BJ (cell line): Measurements from ENCODE around the gene SPNS1. TPM values are rescaled to one million over a fixed set of nuclear protein-coding genes. Genes with fewer than 3 reads are reported as not detected.

Experiments used
- CTCF ChIA-PET: fragments of 350-600 bp; formaldehyde crosslinking; extraction: SDS; loops from one replicate; lab custom pipeline; 2021; ENCODE audit warnings: antibody characterized with exemption, inconsistent platforms; lab: Yijun Ruan, JAX
- POLR2A ChIA-PET: fragments of 300-600 bp; sonication (Branson Sonifier 250); formaldehyde crosslinking; extraction: SDS; loops from one replicate; lab custom pipeline; 2021; ENCODE audit warnings: antibody characterized with exemption; lab: Charles Lee
- DNase-seq: peaks from one replicate; pipeline ENCODE4 v3.0.0-alpha.2; 2011; ENCODE audit warnings: low read depth
- H3K27me3 ChIP-seq: 2 replicates; pipeline ENCODE4 v1.6.0; 2011; ENCODE audit warnings: low read length; ENCODE audit not compliant: control insufficient read depth, insufficient read depth
- H3K36me3 ChIP-seq: 2 replicates; pipeline ENCODE4 v1.5.1; 2011; ENCODE audit warnings: low read length; ENCODE audit not compliant: control insufficient read depth, insufficient read depth
- H3K4me3 ChIP-seq: 2 replicates; pipeline ENCODE4 v1.5.1; 2011; ENCODE audit warnings: low read depth, mild to moderate bottlenecking, control low read depth, low read length
- CTCF ChIP-seq: IDR thresholded peaks from 2 replicates; pipeline ENCODE4 v1.5.1; 2011; ENCODE audit warnings: low read depth, mild to moderate bottlenecking, control low read depth, inconsistent platforms, low read length, moderate library complexity; ENCODE audit not compliant: insufficient read depth
- polyA plus RNA-seq: library from polyadenylated mRNA; depleted of rRNA; stranded (reverse); fragments of >200 nt; gene quantifications from 2 replicates; pipeline ENCODE4 v1.2.3, GENCODE V29; 2011; rRNA removed

Gene SPNS1
- polyA plus RNA-seq, 1 experiment: 52.7 TPM

GRCh38 chr16:29028457-29029167, 54.0 kb downstream of the SPNS1 start:
- Histone ChIP-seq H3K4me3 (no peak overlapping the region), H3K27me3 (peaks cover 1% of the 10 kb centered on the region; the same call in 1 of the 2 replicates), H3K36me3 (no peaks in the 10 kb centered on the region)
- ChIA-PET CTCF (interaction anchor here (1.0 kb wide), 1 partner anchor 55 kb away, joined by 5 read pairs; the partner anchor contains the start of gene SPNS1), POLR2A (no interaction called here)
- DNase-seq: no peak
- no peak for TF ChIP-seq CTCF

- no peak overlapping the region for H3K4me3 ChIP-seq
- ChIA-PET CTCF (interaction anchor here (1.0 kb wide), 1 partner anchor 55 kb away, joined by 5 read pairs; the partner anchor contains the start of gene SPNS1), POLR2A (interaction anchor here (0.5 kb wide), 1 partner anchor 602 kb away, joined by 4 read pairs; no protein-coding TSS in a partner anchor)
Observed at GRCh38 chr16:29029168-29029994, 54.8 kb downstream of the SPNS1 start.

GRCh38 chr16:29030086-29030840, 55.7 kb downstream of the SPNS1 start:
- DNase-seq: no peak
- TF ChIP-seq CTCF: no peak
- POLR2A ChIA-PET: interaction anchor here (0.5 kb wide), 1 partner anchor 601 kb away, joined by 4 read pairs; no protein-coding TSS in a partner anchor
- no peaks in the 10 kb centered on the region for H3K36me3 ChIP-seq
- H3K4me3 ChIP-seq: no peak overlapping the region
- H3K27me3 ChIP-seq: no peaks in the 10 kb centered on the region; the same call in 1 of the 2 replicates
- CTCF ChIA-PET: no interaction called here

More at GRCh38 chr16:29029168-29029994, 54.8 kb downstream of the SPNS1 start:
- Histone ChIP-seq H3K27me3 (no peaks in the 10 kb centered on the region; the same call in 1 of the 2 replicates), H3K36me3 (no peaks in the 10 kb centered on the region)
- no peak for TF ChIP-seq CTCF
- DNase-seq: peak; percentile 68

Other genes starting within 250 kb of the SPNS1 start
- gene NPIPB9, start 223.0 kb upstream of the SPNS1 start, polyA plus RNA-seq: 0.16 and 0.20 TPM in 2 replicates
- 17.8 and 19.9 TPM in 2 replicates for gene ATXN2L, start 151.8 kb upstream of the SPNS1 start, polyA plus RNA-seq
- 77.2 and 118 TPM in 2 replicates for gene TUFM, start 128.4 kb upstream of the SPNS1 start, polyA plus RNA-seq
- 14.6 and 24.7 TPM in 2 replicates for gene SH2B1, start 110.9 kb upstream of the SPNS1 start, polyA plus RNA-seq
- gene ATP2A1, start 96.3 kb upstream of the SPNS1 start, polyA plus RNA-seq: 0.38 and 0.44 TPM in 2 replicates
- gene RABEP2, start 49.5 kb upstream of the SPNS1 start, polyA plus RNA-seq: 14.5 and 20.4 TPM in 2 replicates
- not detected in 2 replicates for gene CD19, start 42.8 kb upstream of the SPNS1 start, polyA plus RNA-seq
- gene NFATC2IP, start 23.8 kb upstream of the SPNS1 start, polyA plus RNA-seq: 23.6 and 30.7 TPM in 2 replicates
- 3.1 and 6.3 TPM in 2 replicates for gene LAT, start 10.3 kb downstream of the SPNS1 start, polyA plus RNA-seq